WTC11 (cell line): ENCODE measurements around the gene BCAS1. TPM values are rescaled to one million over a fixed set of nuclear protein-coding genes. Genes with fewer than 3 reads are reported as not detected.

Source experiments
- ATAC-seq: fragments of 200-7000 bp; cut with Tn5 transposase; 2 replicates; pipeline ENCODE4 v1.10.0; 2021; ENCODE audit warnings: mild to moderate bottlenecking, moderate library complexity
- CTCF ChIA-PET: fragments of 300-600 bp; sonication (Branson Sonifier 250); formaldehyde crosslinking; loops from one replicate; lab custom pipeline; 2021; ENCODE audit warnings: antibody characterized with exemption; lab: Charles Lee
- POLR2A ChIA-PET: fragments of 350-600 bp; sonication (Branson Sonifier 250); formaldehyde crosslinking; loops from one replicate; lab custom pipeline; 2021; ENCODE audit warnings: antibody characterized with exemption; lab: Charles Lee
- DNase-seq: peaks from one replicate; pipeline ENCODE4 v3.0.0; 2021; ENCODE audit warnings: low spot score
- H3K27ac Mint-ChIP-seq: 2 replicates; pipeline ENCODE4 v1.8.0; 2021; ENCODE audit warnings: mixed read lengths
- H3K27me3 Mint-ChIP-seq: 2 replicates; pipeline ENCODE4 v1.8.0; 2021; ENCODE audit warnings: low read depth, mild to moderate bottlenecking, moderate library complexity, mixed read lengths
- H3K36me3 Mint-ChIP-seq: 2 replicates; pipeline ENCODE4 v1.8.0; 2021; ENCODE audit warnings: mixed read lengths
- H3K4me1 Mint-ChIP-seq: 2 replicates; pipeline ENCODE4 v1.8.0; 2022; ENCODE audit warnings: mixed read lengths
- H3K4me3 Mint-ChIP-seq: 2 replicates; pipeline ENCODE4 v1.8.0; 2021; ENCODE audit warnings: mild to moderate bottlenecking, moderate library complexity, mixed read lengths
- H3K9me3 Mint-ChIP-seq: 2 replicates; pipeline ENCODE4 v1.8.0; 2021; ENCODE audit warnings: mixed read lengths
- ATF2 ChIP-seq: sonication (generic); formaldehyde crosslinking; IDR thresholded peaks from 2 replicates; pipeline ENCODE4 v1.8.1; 2022; ENCODE audit warnings: low read depth, missing genetic modification reagents, borderline replicate concordance
- ERG ChIP-seq: fragments of 250-450 bp; sonication (Bioruptor Pico); IDR thresholded peaks from 2 replicates; pipeline ENCODE4 v1.8.0; 2021; ENCODE audit warnings: mild to moderate bottlenecking
- ETV6 ChIP-seq: sonication (generic); formaldehyde crosslinking; IDR thresholded peaks from 2 replicates; pipeline ENCODE4 v1.8.1; 2022; ENCODE audit warnings: mild to moderate bottlenecking, missing genetic modification reagents
- FOXJ3 ChIP-seq: sonication (generic); formaldehyde crosslinking; IDR thresholded peaks from 2 replicates; pipeline ENCODE4 v1.9.0; 2021; ENCODE audit warnings: missing genetic modification reagents, mild to moderate bottlenecking, borderline replicate concordance
- IRF1 ChIP-seq: sonication (generic); formaldehyde crosslinking; IDR thresholded peaks from 2 replicates; pipeline ENCODE4 v1.8.0; 2023; ENCODE audit warnings: missing genetic modification reagents
- KAT7 ChIP-seq: sonication (generic); formaldehyde crosslinking; IDR thresholded peaks from 2 replicates; pipeline ENCODE4 v1.8.1; 2023; ENCODE audit warnings: missing genetic modification reagents, mild to moderate bottlenecking, borderline replicate concordance
- MAX ChIP-seq: sonication (generic); formaldehyde crosslinking; IDR thresholded peaks from 2 replicates; pipeline ENCODE4 v1.8.0; 2022; ENCODE audit warnings: mild to moderate bottlenecking, missing genetic modification reagents
- NFE2L1 ChIP-seq: sonication (generic); formaldehyde crosslinking; IDR thresholded peaks from 2 replicates; pipeline ENCODE4 v1.8.1; 2023; ENCODE audit warnings: missing genetic modification reagents
- NR2C2 ChIP-seq: sonication (generic); formaldehyde crosslinking; IDR thresholded peaks from 2 replicates; pipeline ENCODE4 v1.8.0; 2022; ENCODE audit warnings: mild to moderate bottlenecking, missing genetic modification reagents
- USF2 ChIP-seq: sonication (generic); formaldehyde crosslinking; IDR thresholded peaks from 2 replicates; pipeline ENCODE4 v1.8.1; 2023; ENCODE audit warnings: mild to moderate bottlenecking, missing genetic modification reagents, moderate library complexity
- ZNF121 ChIP-seq: sonication (generic); formaldehyde crosslinking; IDR thresholded peaks from 2 replicates; pipeline ENCODE4 v1.8.0; 2023; ENCODE audit warnings: missing genetic modification reagents
- ZNF232 ChIP-seq: sonication (generic); formaldehyde crosslinking; IDR thresholded peaks from 2 replicates; pipeline ENCODE4 v1.8.0; 2022; ENCODE audit warnings: mild to moderate bottlenecking, missing genetic modification reagents
- ZNF263 ChIP-seq: sonication (generic); formaldehyde crosslinking; IDR thresholded peaks from 2 replicates; pipeline ENCODE4 v1.8.1; 2022; ENCODE audit warnings: low read depth, mild to moderate bottlenecking, moderate library complexity, missing genetic modification reagents
- ZNF512 ChIP-seq: sonication (generic); formaldehyde crosslinking; IDR thresholded peaks from 2 replicates; pipeline ENCODE4 v1.8.1; 2022; ENCODE audit warnings: missing genetic modification reagents, borderline replicate concordance
- total RNA-seq: library from RNA; stranded (reverse); gene quantifications from 3 replicates; pipeline ENCODE4 v1.2.3, GENCODE V29; 2021

Gene BCAS1
- total RNA-seq, 1 experiment from 2014 or later, result 0.11 TPM

GRCh38 chr20:54021446-54022235 lies 48.8 kb downstream of the BCAS1 start (continued):
- TF ChIP-seq FOXJ3 (CRISPR knock-in tag) (no peak), MAX (CRISPR knock-in tag) (no peak), ATF2 (CRISPR knock-in tag) (no peak), NR2C2 (CRISPR knock-in tag) (no peak), ZNF263 (CRISPR knock-in tag) (no peak)

GRCh38 chr20:54020868-54021267 lies 49.5 kb downstream of the BCAS1 start:
- H3K36me3 Mint-ChIP-seq, result no peaks in the 10 kb centered on the region
- no peak for ATAC-seq
- POLR2A ChIA-PET, result no interaction called here
- H3K4me1 Mint-ChIP-seq, result peaks cover 11% of the 10 kb centered on the region
- TF ChIP-seq ZNF232, result no peak
- TF ChIP-seq ETV6 (CRISPR knock-in tag), result no peak
- no peak for TF ChIP-seq NFE2L1 (CRISPR knock-in tag)
- TF ChIP-seq ZNF512, result no peak
- TF ChIP-seq IRF1, result no peak
- no peak for TF ChIP-seq USF2 (CRISPR knock-in tag)
- no peak for TF ChIP-seq MAX (CRISPR knock-in tag)
- H3K27me3 Mint-ChIP-seq, result no peaks in the 10 kb centered on the region
- no peaks in the 10 kb centered on the region for H3K9me3 Mint-ChIP-seq
- CTCF ChIA-PET, result no interaction called here
- H3K4me3 Mint-ChIP-seq, result no peak overlapping the region
- H3K27ac Mint-ChIP-seq, result no peak overlapping the region
- no peak for DNase-seq

- TF ChIP-seq KAT7 (CRISPR knock-in tag) (no peak), ERG (no peak), ZNF121 (CRISPR knock-in tag) (no peak)
- DNase-seq, result no peak
- H3K27me3 Mint-ChIP-seq, result no peaks in the 10 kb centered on the region
These were observed 50.0 kb downstream of the BCAS1 start for GRCh38 chr20:54020348-54020747.

More at GRCh38 chr20:54020348-54020747, 50.0 kb downstream of the BCAS1 start:
- H3K27ac Mint-ChIP-seq, result no peak overlapping the region
- ChIA-PET POLR2A (no interaction called here), CTCF (no interaction called here)
- peaks cover 6% of the 10 kb centered on the region for H3K4me1 Mint-ChIP-seq
- no peaks in the 10 kb centered on the region for H3K36me3 Mint-ChIP-seq
- no peak overlapping the region for H3K4me3 Mint-ChIP-seq
- no peak for ATAC-seq
- no peaks in the 10 kb centered on the region for H3K9me3 Mint-ChIP-seq
